HUES48 (cell line): ENCODE measurements around the gene NUDT3.
"Not testable (repeated sequence)": the region's sequence is repeated elsewhere in the genome, so short reads cannot be mapped to it uniquely, and the experiment has no call there.

Experiments used
- H3K27ac ChIP-seq: one replicate; pipeline ENCODE4 v1.7.0; 2013; ENCODE audit warnings: low read depth, low read length, inconsistent platforms
- H3K27me3 ChIP-seq: 2 replicates; pipeline ENCODE4 v1.6.1; 2013; ENCODE audit warnings: mild to moderate bottlenecking, low read length; ENCODE audit not compliant: control insufficient read depth, insufficient read depth
- H3K36me3 ChIP-seq: 2 replicates; pipeline ENCODE4 v1.6.1; 2013; ENCODE audit warnings: low read length; ENCODE audit not compliant: control insufficient read depth, insufficient read depth
- H3K4me1 ChIP-seq: 2 replicates; pipeline ENCODE4 v1.6.1; 2013; ENCODE audit warnings: mild to moderate bottlenecking, low read length; ENCODE audit not compliant: control insufficient read depth, insufficient read depth
- H3K4me3 ChIP-seq: 2 replicates; pipeline ENCODE4 v1.5.1; 2013; ENCODE audit warnings: mild to moderate bottlenecking, low read depth, low read length
- H3K9ac ChIP-seq: 2 replicates; pipeline ENCODE4 v1.6.1; 2013; ENCODE audit warnings: mild to moderate bottlenecking, low read depth, low read length, moderate library complexity
- H3K9me3 ChIP-seq: 2 replicates; pipeline ENCODE4 v1.6.1; 2013; ENCODE audit warnings: low read length; ENCODE audit not compliant: control insufficient read depth, insufficient read depth

NUDT3 gene

GRCh38 chr6:34424200-34425131 is 32.0 kb upstream of the NUDT3 start:
- no peaks in the 10 kb centered on the region for H3K27me3 ChIP-seq
- no peaks in the 10 kb centered on the region for H3K9me3 ChIP-seq
- peak overlapping the region; percentile 97 for H3K9ac ChIP-seq
- H3K4me1 ChIP-seq = peaks cover 10% of the 10 kb centered on the region; the same call in 1 of the 2 replicates
- H3K27ac ChIP-seq = peak overlapping the region; percentile 81
- H3K4me3 ChIP-seq = peak overlapping the region; percentile 89
- H3K36me3 ChIP-seq = peaks cover 56% of the 10 kb centered on the region

DNA sequence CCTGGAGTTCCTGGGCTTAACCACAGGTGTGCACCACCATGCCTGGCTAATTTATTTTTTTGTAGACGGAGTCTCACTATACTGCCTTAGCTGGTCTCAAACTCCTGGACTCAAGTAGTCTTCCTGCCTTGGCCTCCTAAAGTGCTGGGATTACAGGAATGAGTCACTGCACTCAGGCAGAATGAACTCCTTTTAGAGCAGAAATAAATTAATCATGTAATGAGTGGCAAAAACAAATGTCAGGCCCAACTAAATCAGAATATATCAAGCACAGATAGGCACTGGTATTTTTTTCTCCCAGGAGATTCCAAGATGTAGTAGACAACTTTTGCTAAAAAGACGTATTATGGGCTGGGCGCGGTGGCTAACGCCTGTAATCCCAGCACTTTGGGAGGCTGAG is 30.8 kb upstream of the NUDT3 start:
- H3K27me3 ChIP-seq = no peaks in the 10 kb centered on the region
- peak overlapping the region; percentile 68 for H3K27ac ChIP-seq
- H3K4me3 ChIP-seq = no peak overlapping the region
- no peak overlapping the region for H3K9ac ChIP-seq
- no peaks in the 10 kb centered on the region for H3K9me3 ChIP-seq
- H3K4me1 ChIP-seq = peaks cover 10% of the 10 kb centered on the region; the same call in 1 of the 2 replicates
- peaks cover 67% of the 10 kb centered on the region for H3K36me3 ChIP-seq

DNA sequence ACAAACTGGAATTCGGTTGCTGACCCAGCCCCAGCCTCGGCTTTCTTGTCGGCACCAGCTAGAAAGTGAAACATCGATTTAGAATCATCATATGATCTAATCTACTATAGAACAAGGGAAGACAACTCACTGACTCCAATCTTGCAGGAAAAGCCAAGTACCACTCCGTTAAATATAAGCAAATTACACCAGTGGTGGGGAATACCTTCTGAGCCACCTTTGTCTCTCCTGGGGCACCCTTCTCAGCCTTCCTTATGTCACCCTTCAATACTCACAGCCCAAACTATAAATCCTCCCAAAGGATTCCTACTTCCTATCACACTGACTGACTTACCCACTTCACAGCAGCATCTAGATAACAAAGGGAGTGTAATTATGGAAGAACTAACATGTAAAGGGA is 25.9 kb upstream of the NUDT3 start:
- Histone ChIP-seq H3K27ac (no peak overlapping the region), H3K27me3 (no peaks in the 10 kb centered on the region), H3K36me3 (peaks cover 76% of the 10 kb centered on the region), H3K4me3 (no peak overlapping the region), H3K4me1 (no peaks in the 10 kb centered on the region), H3K9ac (no peak overlapping the region), H3K9me3 (no peaks in the 10 kb centered on the region)

DNA sequence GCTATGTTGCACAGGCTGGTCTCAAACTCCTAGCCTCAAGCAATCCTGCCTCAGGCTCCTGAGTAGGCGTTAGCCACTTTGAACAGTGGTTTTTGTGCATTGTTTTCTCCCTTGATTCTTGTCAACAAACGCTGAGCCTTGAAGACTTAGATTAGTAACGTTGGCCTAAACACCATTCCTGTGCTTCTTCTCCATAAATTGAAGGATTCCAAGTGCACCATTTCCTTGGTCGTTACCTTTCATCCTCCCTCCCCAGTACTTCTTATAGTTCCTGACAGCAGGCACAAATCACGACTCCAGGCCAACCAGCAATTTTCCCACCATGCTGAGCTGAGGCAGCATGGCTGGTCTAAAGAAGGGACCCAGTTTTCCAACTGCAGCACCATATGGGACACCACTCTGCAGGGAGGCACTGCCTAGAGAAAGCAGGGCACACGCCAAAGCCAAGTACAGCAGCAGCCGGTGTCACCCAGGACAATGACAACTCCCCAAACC is 24.5 kb upstream of the NUDT3 start:
- H3K9ac ChIP-seq = no peak overlapping the region
- H3K36me3 ChIP-seq = peaks cover 61% of the 10 kb centered on the region
- H3K4me3 ChIP-seq = no peak overlapping the region
- H3K9me3 ChIP-seq = no peaks in the 10 kb centered on the region
- no peaks in the 10 kb centered on the region for H3K4me1 ChIP-seq
- H3K27me3 ChIP-seq = no peaks in the 10 kb centered on the region
- H3K27ac ChIP-seq = peak overlapping the region; percentile 16

DNA sequence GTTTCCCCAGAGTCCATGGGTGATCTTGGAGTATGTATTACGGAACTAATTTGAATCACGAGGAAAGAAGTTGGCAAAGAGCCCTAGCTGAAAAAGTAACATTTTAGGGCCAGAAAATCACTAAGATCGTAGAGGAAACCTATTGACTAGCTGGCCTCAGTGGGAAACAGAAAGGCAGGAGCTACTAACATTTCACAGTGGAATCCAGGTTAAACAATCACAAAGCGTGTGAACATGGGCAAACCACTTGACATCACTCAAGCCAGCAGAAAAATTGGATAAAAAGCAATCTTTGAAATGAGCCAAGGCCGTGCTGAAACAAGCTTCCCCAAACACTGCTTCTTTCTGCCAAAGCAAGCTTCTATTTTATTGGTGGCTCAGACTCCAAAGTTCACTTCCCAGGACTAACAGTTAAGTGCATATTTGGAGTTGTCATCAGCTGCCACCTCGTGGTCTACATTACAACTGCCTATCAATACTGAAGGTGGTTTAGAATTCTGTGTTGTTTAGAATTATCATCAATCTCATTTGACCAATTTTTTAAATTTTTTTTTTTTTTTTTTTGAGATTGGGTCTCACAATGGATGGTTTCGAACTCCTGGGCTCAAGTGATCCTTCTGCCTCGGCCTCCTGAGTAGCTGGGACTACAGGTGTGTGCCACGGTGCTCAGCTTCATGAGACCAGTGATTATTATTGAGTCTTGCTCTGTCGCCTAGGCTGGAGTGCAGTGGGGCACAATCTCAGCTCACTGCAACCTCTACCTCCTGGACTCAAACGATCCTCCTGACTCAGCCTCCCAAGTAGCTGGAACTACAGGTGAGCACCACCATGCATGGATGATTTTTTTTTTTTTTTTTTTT is 22.8 kb upstream of the NUDT3 start:
- Histone ChIP-seq H3K4me1 (no peaks in the 10 kb centered on the region), H3K4me3 (no peak overlapping the region), H3K9ac (no peak overlapping the region), H3K27ac (no peak overlapping the region), H3K27me3 (no peaks in the 10 kb centered on the region), H3K36me3 (peaks cover 44% of the 10 kb centered on the region), H3K9me3 (no peaks in the 10 kb centered on the region)

DNA sequence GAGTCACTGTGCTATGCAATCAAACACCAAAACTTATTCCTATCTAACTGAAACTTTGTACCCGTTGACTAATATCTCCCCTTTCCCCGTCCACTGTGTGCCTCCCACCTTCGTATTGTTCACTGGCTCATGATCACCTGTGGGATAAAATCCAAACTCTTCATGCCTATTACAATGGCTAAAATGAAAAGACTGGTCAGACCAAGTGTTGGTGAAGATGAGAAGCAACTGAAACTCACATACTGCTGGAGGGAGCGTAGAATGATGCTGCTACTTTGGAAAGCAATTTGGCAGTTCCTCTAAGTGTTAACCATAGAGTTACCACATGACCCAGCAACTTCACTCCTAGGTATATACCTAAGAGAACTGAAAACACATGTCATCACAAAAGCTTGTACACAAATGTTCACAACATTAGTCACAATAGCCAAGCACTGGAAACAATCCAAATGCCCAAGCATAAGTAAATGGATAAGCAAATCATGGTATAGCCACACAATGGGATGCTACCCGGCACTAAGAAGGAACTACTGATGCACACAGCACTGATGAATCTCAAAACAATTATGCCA is 20.3 kb upstream of the NUDT3 start:
- Histone ChIP-seq H3K4me1 (no peaks in the 10 kb centered on the region), H3K27me3 (no peaks in the 10 kb centered on the region), H3K9me3 (no peaks in the 10 kb centered on the region), H3K4me3 (no peak overlapping the region), H3K9ac (no peak overlapping the region), H3K27ac (no peak overlapping the region), H3K36me3 (peaks cover 21% of the 10 kb centered on the region)

DNA sequence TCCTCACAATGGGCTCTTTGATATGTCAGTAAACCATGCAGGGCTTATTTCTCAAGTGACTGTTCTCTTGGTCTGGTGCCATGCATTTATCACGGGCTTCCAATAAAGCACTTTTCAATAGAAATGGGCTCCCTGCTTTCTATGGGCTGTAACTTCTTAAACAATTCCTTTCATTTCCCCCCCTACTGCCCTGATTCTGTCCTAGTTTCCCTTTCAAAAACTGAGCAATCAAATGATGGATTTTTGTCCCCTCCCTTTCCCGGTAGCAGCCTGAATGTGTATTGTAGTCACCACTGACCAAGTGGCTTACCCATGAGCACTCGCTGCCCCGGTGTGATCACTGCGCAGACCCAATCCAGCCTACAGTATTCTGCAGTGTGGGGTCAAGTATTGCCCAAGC is 19.5 kb upstream of the NUDT3 start:
- no peaks in the 10 kb centered on the region for H3K27me3 ChIP-seq
- H3K9ac ChIP-seq = no peak overlapping the region
- H3K4me3 ChIP-seq = no peak overlapping the region
- no peaks in the 10 kb centered on the region for H3K9me3 ChIP-seq
- no peak overlapping the region for H3K27ac ChIP-seq
- H3K36me3 ChIP-seq = peaks cover 14% of the 10 kb centered on the region
- no peaks in the 10 kb centered on the region for H3K4me1 ChIP-seq

DNA sequence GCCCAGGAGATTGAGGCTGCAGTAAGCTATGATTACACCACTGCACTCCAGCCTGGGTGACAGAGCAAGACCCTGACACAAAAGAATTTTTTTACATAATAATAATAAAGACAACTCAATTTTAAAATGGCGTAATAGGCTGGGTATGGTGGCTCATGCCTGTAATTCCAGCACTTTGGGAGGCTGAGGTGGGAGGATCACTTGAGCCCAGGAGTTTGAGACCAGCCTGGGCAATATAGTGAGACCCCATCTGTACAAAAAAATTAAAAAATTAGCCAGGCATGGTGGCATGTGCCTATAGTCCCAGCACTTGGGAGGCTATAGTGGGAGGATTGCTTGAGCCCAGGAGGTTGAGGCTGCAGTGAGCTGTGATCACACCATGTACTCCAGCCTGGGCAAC is 15.4 kb upstream of the NUDT3 start:
- H3K27me3 ChIP-seq, H3K9ac ChIP-seq, H3K27ac ChIP-seq, H3K9me3 ChIP-seq, H3K36me3 ChIP-seq, H3K4me1 ChIP-seq, H3K4me3 ChIP-seq: not testable (repeated sequence)

- no peak overlapping the region for H3K27ac ChIP-seq
- H3K9ac ChIP-seq = no peak overlapping the region
- H3K36me3 ChIP-seq = no peaks in the 10 kb centered on the region
- no peak overlapping the region for H3K4me3 ChIP-seq
- peaks cover 8% of the 10 kb centered on the region; the same call in 1 of the 2 replicates for H3K9me3 ChIP-seq
- H3K4me1 ChIP-seq = no peaks in the 10 kb centered on the region; the same call in 1 of the 2 replicates
- no peaks in the 10 kb centered on the region for H3K27me3 ChIP-seq
Observed at GRCh38 chr6:34396518-34396917, 4.0 kb upstream of the NUDT3 start.

- H3K4me1 ChIP-seq = peaks cover 3% of the 10 kb centered on the region; the same call in 1 of the 2 replicates
Observed at GRCh38 chr6:34393966-34394305, 1.5 kb upstream of the NUDT3 start.

More at GRCh38 chr6:34393966-34394305, 1.5 kb upstream of the NUDT3 start:
- H3K4me3 ChIP-seq = no peak overlapping the region
- H3K9me3 ChIP-seq = peaks cover 8% of the 10 kb centered on the region; the same call in 1 of the 2 replicates
- H3K9ac ChIP-seq = no peak overlapping the region
- H3K27ac ChIP-seq = no peak overlapping the region
- H3K36me3 ChIP-seq = no peaks in the 10 kb centered on the region
- H3K27me3 ChIP-seq = no peaks in the 10 kb centered on the region
